HG03103 (cell line): ENCODE measurements around the gene SIPA1L3.

Experiments
- ATAC-seq: cut with Tn5 transposase; IDR thresholded peaks from one replicate; pipeline ENCODE4 v1.9.1; 2021; ENCODE audit warnings: low read depth; ENCODE audit not compliant: unreplicated experiment

SIPA1L3 gene

DNA sequence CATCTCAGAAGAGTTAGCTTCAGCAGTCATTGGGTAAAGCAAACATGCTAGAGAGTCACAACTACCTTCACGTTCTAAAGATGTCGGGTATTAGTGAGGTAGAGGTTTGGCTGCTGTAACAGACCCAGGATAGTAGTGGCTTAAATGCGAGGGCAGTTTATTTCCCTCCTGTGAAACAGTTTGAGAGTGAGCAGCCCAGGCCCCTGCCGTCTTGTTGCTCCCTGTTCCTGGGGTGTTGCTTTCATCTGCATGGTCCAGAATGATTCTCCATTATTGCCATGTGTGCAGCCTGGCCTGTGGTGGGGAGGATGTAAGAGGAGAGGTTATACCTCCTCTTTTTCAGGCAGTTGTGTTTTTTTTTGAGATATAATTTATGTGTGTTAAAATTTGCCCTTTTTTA lies 63.7 kb downstream of the SIPA1L3 start:
- ATAC-seq, result no peak

GRCh38 chr19:37972803-37973202 lies 65.8 kb downstream of the SIPA1L3 start:
- no peak for ATAC-seq

- no peak for ATAC-seq
These were observed 66.7 kb downstream of the SIPA1L3 start for GRCh38 chr19:37973666-37974065.

- no peak for ATAC-seq
These were observed 68.1 kb downstream of the SIPA1L3 start for GRCh38 chr19:37975071-37975470.

DNA sequence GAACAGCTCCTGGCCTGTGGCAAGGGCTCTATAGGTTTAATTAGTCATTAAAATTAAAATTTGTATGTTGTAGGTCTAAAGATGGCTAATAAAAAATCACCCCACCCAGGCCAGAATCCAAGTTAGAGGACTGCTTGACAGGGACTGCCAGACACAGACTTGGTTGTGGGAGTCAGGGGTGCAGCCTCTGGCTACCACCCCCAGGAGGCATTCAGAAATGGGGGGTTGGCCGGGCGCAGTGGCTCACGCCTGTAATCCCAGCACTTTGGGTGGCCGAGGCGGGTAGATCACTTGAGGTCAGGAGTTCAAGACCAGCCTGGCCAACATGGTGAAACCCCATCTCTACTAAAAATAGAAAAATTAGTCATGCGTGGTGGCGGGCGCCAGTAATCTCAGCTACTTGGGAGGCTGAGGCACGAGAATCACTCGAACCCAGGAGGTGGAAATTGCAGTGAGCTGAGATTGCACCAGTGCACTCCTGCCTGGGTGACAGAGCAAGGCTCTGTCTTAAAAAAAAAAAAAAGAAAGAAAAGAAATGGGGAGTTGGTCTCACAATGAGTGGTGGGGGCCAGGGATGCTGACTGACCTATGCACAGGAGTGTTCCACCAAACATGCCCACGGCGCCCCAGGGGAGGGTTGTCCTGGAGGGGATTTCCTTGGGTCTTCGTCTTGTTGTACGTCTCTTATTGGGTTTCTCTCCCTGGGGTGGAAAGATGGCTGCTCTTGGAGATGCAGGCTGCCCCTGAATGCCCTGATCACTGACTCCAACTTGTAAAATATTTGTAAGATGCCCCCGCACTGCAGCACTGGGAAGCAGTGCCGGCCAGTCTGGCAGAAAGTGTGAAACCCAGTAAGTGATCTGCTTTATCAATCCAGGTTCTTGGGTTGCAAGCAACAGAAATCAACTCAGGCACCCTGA lies 68.8 kb downstream of the SIPA1L3 start:
- no peak for ATAC-seq

DNA sequence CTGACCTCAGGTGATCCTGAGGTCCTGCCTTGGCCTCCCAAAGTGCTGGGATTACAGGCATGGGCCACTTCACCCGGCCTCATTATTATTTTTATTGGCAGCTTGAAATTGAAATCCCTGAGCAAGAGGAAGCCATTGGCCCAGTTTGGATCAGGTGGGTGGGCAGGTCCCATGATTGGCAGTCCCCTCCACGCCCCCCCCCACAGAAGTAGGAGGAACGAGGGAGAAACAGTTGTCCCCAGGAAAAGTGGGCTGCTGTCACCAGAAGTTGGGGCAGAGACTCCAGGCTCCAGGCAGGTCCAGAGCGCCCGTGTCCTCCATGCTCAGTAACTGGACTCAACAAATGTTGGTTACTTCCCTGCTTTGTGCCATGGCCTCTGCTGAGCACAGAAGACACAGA lies 70.4 kb downstream of the SIPA1L3 start:
- ATAC-seq, result no peak

- no peak for ATAC-seq
These were observed 71.0 kb downstream of the SIPA1L3 start for GRCh38 chr19:37977992-37978391.

GRCh38 chr19:37979547-37980082 lies 72.6 kb downstream of the SIPA1L3 start:
- peak; percentile 37 for ATAC-seq

GRCh38 chr19:37980419-37981170 lies 73.6 kb downstream of the SIPA1L3 start:
- no peak for ATAC-seq

DNA sequence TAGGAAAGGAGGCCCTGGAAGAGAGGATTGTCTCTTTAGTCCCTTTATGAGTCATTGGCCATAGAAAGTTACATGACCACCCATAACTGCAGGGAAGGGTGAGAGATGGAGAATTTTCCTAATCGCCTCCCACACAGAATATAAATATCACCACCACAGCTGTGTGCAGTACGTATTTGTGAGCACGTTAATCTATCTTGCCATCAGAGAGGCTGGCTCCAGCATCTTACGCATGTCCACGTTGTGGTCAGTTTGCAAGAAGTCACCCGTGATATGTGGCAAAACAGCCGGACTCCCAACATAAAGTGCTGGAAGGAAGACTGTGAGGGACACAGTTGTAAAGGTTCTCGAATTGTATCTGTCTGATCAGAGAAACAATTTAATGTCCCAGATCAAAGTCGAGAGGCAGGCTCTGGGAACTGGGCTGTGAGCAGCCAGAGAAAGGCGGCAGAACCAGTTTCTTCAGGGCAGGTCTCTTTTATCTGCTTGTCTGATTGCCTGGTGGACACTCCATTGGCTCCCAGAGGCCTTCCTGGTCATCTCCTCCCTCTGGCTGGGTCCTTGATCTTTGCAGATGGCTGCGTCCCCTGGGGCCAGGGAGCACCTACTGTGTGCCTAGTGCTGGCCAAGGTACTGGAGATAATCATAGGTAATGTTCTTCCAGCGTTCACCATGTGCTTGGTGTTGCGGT lies 74.9 kb downstream of the SIPA1L3 start:
- ATAC-seq, result no peak

- no peak for ATAC-seq
These were observed 75.6 kb downstream of the SIPA1L3 start for GRCh38 chr19:37982655-37983054.

GRCh38 chr19:37983153-37983552 lies 76.1 kb downstream of the SIPA1L3 start:
- ATAC-seq, result no peak

GRCh38 chr19:37983916-37984315 lies 76.9 kb downstream of the SIPA1L3 start:
- ATAC-seq, result no peak

DNA sequence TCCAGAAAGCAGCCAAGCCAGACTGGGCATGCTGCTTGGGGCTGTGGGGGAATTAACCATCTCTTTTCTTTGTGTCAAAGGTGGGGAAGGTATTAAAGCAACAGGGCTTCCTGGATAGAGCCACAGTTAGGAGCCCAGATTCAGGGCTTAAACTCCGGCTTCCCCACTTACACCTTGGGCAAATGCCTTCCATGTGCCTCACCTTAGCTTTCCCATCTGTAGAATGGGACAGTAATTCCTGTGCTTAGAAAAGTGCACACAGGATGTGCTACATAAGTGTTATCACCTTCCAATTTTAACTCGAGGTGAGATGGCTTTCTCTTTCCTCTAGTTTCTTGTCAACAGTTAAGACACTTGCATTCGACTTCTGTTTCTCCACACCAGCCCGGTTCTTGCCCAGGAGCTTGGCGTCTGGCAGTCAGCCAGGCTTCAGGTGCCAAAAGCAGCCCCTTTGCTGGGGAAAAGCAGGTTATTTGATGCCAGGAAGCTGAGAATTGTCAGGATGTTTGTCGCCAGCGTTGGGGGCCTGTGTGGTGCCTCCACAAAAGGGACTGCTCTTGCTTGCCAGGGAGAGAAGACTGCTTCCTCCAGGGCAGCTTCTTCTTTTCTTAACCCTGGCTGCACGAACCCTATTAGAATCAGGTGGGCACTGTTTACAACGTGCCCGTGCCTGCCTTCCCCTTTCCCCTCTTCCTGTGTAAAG lies 79.2 kb downstream of the SIPA1L3 start:
- ATAC-seq, result no peak

- no peak for ATAC-seq
These were observed 80.6 kb downstream of the SIPA1L3 start for GRCh38 chr19:37987356-37988332.

GRCh38 chr19:37988758-37989635 lies 82.0 kb downstream of the SIPA1L3 start:
- ATAC-seq, result no peak

DNA sequence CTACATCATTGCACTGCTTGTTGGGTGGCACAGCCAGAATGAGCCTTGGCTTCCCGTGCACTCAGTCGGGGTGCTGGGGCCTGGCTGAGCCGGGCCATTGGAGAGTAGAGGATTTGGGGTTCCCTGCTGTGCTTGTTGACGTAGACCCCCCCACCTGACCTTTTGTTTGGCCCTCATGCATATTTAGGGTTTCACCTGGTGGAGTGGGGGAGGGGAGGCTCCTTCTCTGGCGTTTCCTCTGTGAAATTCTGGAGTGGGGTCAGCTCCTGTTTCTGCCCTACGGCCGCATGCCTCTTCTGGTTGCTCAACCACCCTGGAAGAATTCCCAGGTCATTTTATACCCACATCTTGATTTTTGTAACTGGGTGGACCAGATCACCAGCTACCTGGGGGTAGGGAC lies 82.8 kb downstream of the SIPA1L3 start:
- no peak for ATAC-seq

DNA sequence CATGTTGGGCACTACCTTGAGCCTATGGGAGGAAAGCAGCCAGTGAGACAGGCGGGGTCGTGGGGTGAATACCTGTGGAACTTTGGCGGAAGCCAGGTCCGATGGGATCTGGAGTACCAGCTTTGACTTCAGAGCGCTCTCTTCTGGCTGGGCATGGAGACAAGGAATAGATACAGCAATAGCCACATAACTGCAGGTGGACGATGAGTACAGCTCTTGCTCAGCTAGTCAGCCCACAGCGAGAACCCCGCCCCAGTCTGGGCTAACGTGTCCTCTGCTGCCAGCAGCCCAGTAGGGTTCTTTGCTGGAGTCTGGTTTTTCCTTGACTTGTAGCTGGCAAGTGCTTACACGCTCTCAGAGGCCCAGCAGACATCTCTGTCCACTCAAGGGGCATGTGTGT lies 83.4 kb downstream of the SIPA1L3 start:
- no peak for ATAC-seq
